HTERT RPE-1 (cell line): ENCODE measurements around the gene PTAR1.
"Not testable (repeated sequence)": the region's sequence is repeated elsewhere in the genome, so short reads cannot be mapped to it uniquely, and the experiment has no call there.

Experiments used
- in situ Hi-C: fragments of 300-500 bp; cut with MboI; formaldehyde crosslinking; loops from 4 replicates; pipeline ENCODE4 v1.14.3; 2020; ENCODE audit warnings: low sequenced_read_pairs

The PTAR1 gene

GRCh38 chr9:69759421-69760277 is at the start of gene PTAR1:
PTAR1 (minus strand) TSS chr9:69760011; CDS start chr9:69759938, 73 bp downstream.
- in situ Hi-C loops, result no loop called here

- in situ Hi-C loops, result no loop called here
Measured at GRCh38 chr9:69809304-69809863, 49.6 kb upstream of the PTAR1 start.

- in situ Hi-C loops, result no loop called here
Measured at GRCh38 chr9:69806627-69807026, 46.8 kb upstream of the PTAR1 start.

- in situ Hi-C loops, result no loop called here
Measured at GRCh38 chr9:69805962-69806515, 46.2 kb upstream of the PTAR1 start.

GRCh38 chr9:69801989-69802388 is 42.2 kb upstream of the PTAR1 start:
- in situ Hi-C loops, result no loop called here

- in situ Hi-C loops, result not testable (repeated sequence)
Measured at GRCh38 chr9:69800027-69800426, 40.2 kb upstream of the PTAR1 start.

GRCh38 chr9:69799521-69799920 is 39.7 kb upstream of the PTAR1 start:
- in situ Hi-C loops, result not testable (repeated sequence)

GRCh38 chr9:69798744-69799143 is 38.9 kb upstream of the PTAR1 start:
- in situ Hi-C loops, result no loop called here

GRCh38 chr9:69797675-69798074 is 37.9 kb upstream of the PTAR1 start:
- in situ Hi-C loops, result no loop called here

- in situ Hi-C loops, result no loop called here
Measured at GRCh38 chr9:69794356-69794755, 34.5 kb upstream of the PTAR1 start.

- in situ Hi-C loops, result no loop called here
Measured at GRCh38 chr9:69785757-69786156, 25.9 kb upstream of the PTAR1 start.

GRCh38 chr9:69773258-69773657 is 13.4 kb upstream of the PTAR1 start:
- in situ Hi-C loops, result no loop called here

GRCh38 chr9:69771775-69772418 is 12.1 kb upstream of the PTAR1 start:
- in situ Hi-C loops, result no loop called here

- in situ Hi-C loops, result no loop called here
Measured at GRCh38 chr9:69768716-69769115, 8.9 kb upstream of the PTAR1 start.

GRCh38 chr9:69768101-69768500 is 8.3 kb upstream of the PTAR1 start:
- in situ Hi-C loops, result no loop called here

- in situ Hi-C loops, result not testable (repeated sequence)
Measured at GRCh38 chr9:69763862-69764261, 4.1 kb upstream of the PTAR1 start.

GRCh38 chr9:69762527-69762926 is 2.7 kb upstream of the PTAR1 start:
- in situ Hi-C loops, result no loop called here

- in situ Hi-C loops, result no loop called here
Measured at GRCh38 chr9:69760278-69760610, 433 bp upstream of the PTAR1 start.

GRCh38 chr9:69759021-69759420 is 790 bp downstream of the PTAR1 start:
- in situ Hi-C loops, result no loop called here

GRCh38 chr9:69757996-69758675 is 1.7 kb downstream of the PTAR1 start:
- in situ Hi-C loops, result no loop called here

GRCh38 chr9:69755205-69755604 is 4.6 kb downstream of the PTAR1 start:
- in situ Hi-C loops, result no loop called here
